Cardiac septum (tissue), 1 donor: ENCODE data around the gene TAF10. TPM values are rescaled to one million over a fixed set of nuclear protein-coding genes. Genes with fewer than 3 reads are reported as not detected.

Experiments
- DNase-seq: peaks from one replicate; pipeline ENCODE4 v3.0.0-alpha.2; 2020; ENCODE audit warnings: low spot score
- intact Hi-C: fragments of 100-400 bp; cut with DNase I; formaldehyde crosslinking; loops from one replicate; pipeline ENCODE4 v1.14.0; 2022
- long read RNA-seq: library from polyadenylated mRNA; unstranded; transcript quantifications from one replicate; pipeline ENCODE4 v2.0.0, GENCODE V29; 2021
- total RNA-seq: library from RNA; stranded (reverse); fragmentation: NEBNext Ultra II Directional; extraction: Animal tissue kit (Norgen Biotek cat#: 25700); gene quantifications from one replicate; pipeline ENCODE4 v1.2.1, GENCODE V29; 2021
- donor health status: DM: no; HTN: no; CAD: no.

The TAF10 gene
- 126 TPM for total RNA-seq
- long read RNA-seq, full-length matches to known transcripts, result 49 of 62 reads
- long read RNA-seq, partial matches to known transcripts, result 1 of 62 reads
- long read RNA-seq, other reads (novel, unspliced or antisense), result 12 of 62 reads

DNA sequence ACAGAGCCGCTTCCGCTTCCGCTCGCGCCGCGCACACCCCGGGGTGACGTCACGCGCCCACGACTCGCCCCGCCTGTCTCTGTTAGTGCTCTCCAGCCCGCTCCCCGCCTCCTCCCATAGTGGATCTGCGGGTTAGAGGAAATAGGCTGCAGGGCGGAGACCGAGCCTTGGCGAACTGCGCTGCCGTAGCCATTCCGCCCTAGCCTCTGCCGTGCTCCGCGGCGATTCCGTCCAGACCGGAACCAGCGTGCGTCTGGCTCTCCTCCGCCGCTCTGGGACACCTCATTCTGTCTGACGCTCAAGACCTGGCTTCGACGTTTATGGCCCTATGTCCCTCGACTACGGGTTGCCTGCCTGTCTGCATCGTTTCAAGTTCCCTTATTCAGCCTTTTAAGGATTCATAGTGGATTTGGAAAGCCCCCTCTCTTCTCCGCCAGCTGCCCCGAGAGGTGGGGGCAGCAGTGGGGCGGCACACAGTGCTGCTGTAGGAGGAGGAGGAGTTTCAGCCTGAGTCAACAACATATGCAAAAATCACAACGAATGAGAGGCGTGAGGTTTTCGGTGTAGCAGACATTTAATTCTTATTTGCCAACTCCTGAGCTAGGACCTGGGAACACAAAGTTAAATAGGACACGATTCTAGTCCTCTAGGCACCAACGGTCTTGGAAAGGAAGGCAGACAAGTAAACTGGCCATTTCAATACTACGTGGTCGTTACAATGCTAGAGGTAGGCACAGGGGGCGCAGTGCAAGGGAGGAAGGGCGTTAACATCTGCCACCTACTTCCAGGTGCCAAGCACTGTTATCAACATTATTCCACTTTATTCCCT, at the start of gene TAF10:
TSS of gene TAF10 (minus strand) at position 4 of the 829 bp plus-strand sequence. CDS start 27 bp downstream, outside the sequence.
- intact Hi-C loops, result loop anchor here (2.0 kb wide), 1 partner anchor 70 kb away; the partner anchor contains the start of gene MRPL17
- DNase-seq, result peak; percentile 99

DNA sequence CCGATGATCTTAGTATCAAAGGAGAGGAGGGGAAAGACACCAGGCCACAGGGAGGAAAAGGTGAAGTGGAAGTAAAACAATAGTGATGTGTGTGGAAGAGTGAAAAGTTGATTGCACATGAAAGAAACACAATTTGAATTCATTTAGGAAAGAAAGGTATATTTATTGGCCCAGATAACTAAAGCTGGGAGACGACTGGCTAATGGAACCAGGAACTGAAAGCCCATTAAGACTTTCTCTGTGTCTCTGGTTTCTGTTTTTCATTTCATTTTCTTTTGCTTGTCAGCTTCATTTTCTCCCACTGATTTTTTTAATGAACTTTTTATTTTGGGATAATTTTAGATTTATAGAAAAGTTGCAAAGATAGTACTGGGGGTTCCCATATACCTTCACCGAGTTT, 48.7 kb upstream of the TAF10 start:
- intact Hi-C loops, result no loop called here
- DNase-seq, result no peak

DNA sequence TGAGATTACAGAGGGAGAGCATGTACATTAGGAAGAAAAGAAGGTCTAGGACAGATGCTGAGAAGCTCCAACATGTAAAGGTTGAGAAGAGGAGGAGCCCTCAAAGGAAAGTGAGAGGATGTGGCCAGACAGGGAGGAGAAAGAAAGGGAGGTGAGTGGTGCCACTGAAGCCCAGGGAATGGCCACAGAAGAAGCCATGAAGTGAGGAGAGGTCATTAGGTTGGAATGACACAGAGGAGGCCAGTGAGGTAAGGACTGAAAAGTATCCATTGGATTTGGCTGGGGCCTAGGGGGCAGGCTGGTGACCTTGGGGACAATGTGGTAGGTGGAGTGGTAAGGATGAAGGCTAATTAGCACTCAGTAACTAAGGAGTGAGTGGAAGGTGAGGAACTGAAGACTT, 46.6 kb upstream of the TAF10 start:
- intact Hi-C loops, result no loop called here
- DNase-seq, result no peak

DNA sequence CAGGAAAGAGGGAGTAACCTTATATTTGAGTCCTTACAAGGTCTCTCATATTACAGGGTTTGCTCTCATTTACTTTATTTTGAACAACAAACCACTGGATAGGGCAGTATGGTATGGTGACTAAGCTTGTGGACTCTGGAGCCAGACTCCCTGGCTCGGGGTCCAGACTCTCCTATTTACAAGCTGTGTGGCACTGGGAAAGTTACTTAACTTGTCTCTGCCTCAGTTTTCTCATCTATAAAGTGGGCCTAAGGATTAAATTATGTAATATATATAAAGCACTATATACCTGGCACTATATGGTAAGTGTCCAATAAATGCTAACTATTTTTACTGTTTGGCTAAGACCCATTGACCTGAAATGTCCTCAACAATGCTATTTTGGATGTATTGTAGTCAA, 45.3 kb upstream of the TAF10 start:
- intact Hi-C loops, result no loop called here

DNA sequence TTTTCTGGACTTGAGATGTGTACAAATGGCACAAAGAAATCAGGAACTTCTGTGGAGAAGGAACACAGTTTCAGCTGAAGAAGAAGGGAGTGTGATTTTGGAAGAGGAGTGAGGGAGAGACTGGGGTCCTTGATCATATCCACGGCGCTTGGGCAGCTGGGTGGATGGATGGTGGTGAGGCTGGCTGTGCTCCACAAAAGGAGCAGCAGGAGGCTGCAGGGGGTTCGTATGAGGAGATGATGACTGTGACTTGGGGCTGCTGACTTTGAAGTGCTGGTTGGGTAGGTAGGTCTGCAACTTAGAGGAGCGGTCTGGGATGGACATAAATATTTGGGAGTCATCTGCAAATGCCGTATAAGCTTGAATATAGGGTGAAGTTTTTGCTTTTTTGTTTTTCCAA, 44.9 kb upstream of the TAF10 start:
- intact Hi-C loops, result no loop called here
- DNase-seq, result no peak

More for the DNA sequence above, 45.3 kb upstream of the TAF10 start:
- no peak for DNase-seq

DNA sequence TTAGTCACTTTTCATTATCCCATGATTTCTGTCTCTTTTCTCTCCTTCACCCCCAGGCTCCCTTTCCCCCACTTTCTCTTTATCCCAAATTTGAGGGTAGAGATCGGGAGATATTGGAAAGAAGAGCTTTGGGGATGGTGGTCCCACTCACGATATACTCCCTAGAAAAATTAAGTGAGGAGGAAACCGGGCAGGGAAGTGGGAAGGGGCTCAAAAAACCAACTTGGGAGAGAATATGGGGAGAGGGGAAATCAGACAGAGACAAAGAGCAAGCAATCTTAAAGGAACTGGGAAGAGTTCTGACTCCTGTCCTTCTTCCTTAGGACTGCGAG, 44.5 kb upstream of the TAF10 start:
- no peak for DNase-seq
- intact Hi-C loops, result no loop called here

DNA sequence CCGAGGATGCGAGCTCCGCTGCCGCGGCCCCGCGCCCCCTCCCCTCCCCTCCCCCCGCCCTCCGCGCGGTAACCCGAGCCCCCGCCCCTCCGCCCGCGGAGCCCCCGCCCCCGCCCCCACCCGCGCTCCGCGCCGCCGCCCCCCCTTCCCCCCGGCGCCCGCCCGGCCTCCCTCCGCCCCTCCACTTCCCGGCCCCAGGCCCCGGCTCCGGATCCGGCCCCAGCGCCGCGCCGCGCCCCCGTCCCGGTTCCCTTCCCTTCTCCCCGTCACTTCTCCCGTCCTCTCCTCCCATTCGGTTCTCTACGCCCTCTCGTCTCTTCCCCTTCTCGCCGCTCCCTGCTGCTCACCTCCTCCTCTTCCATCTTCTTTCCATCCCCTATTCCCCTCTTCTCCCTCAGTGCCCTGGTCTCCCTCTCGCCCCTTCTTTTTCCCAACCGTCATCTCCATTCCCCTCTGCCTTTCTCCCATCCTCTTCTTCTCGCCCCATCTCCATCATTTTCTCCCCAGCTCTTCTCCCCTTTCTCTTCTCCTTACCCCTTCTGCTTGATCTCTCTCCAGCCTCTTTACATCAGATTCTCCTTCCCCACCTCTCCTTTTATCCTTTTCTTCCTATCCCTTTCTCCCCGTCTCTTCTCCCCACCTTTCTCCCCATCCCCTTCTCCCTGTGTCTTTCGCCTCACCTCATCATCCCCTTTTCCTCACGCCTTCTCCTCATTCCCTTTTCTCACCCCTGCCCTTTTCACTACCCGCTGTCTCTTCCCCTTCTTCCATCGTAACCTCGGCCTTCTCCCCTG, 44.0 kb upstream of the TAF10 start, which contains the start of gene DCHS1:
TSS of gene DCHS1 (minus strand) at position 20 of the 794 bp plus-strand sequence. CDS start 14,196 bp downstream, outside the sequence.
- DNase-seq, result no peak
- intact Hi-C loops, result no loop called here

DNA sequence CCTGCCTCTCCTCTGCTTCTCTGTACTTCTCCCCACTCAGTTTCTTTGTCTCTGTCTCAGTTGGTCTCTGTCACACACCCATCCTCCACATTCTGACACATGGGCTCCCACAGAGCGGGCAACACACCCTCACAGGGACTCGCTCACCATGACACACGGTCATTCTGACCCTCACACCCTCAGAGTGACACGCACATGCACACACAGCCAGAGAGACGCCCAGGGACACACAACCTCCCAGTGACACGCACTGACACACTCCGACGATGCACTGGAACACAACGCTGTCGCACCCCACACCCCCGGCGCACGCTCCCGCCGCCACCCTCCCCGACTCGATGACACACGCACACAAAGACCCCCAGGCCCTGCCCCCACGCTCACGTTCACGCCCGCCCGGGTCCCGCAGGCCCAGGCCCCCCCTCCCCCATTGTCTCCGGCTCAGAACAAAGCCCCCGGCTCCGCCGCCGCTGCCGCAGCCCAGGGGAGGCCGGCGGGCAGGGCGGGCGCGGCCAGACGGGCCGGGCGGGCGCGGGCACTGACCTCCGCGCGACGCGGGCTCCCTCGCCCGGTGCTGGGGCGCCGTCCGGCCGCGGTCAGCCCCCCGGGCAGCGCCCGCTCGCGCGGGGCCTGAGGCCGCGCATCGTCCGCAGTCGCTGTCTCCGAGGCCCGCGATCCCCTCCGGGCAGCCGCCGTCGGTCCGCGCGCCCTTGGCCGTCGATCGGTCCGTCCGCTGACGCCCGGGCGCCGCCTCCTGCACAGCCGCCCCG, 43.2 kb upstream of the TAF10 start:
- intact Hi-C loops, result no loop called here
- DNase-seq, result no peak

DNA sequence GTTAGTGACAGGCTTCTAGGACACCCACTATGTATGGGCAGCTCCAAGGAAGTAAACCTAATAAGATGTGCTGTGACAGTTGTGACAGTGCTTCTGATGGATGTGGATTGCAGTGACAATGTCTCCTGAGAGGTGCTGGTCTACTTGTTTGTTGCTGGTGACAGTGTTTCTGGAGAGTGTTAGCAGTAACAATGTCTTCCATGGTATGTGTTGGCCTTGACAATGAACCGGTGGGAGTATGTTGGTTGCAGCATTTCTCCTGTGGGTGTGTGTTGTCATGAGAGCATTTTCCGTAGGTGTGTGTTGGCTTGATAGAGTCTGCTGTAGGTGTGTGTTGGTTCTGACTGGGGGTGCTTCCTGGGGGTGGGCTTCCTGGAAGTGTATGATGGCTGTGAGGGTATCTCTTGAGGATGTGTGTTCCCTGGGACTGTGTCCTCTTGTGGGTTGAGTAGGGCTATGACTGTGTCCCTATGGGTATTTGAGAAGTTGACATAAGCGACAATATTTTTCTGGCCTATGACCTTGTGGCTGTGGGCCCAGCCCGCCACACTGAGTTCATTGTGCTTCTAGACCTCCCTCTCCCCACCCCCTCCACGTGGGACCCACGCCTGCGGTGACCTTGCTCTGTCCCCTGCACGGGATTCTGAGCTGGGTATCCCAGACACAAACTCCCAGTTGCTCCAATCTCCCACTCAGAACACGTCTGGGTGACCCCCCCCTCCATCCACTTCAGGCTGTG, 42.4 kb upstream of the TAF10 start:
- intact Hi-C loops, result no loop called here
- DNase-seq, result no peak

DNA sequence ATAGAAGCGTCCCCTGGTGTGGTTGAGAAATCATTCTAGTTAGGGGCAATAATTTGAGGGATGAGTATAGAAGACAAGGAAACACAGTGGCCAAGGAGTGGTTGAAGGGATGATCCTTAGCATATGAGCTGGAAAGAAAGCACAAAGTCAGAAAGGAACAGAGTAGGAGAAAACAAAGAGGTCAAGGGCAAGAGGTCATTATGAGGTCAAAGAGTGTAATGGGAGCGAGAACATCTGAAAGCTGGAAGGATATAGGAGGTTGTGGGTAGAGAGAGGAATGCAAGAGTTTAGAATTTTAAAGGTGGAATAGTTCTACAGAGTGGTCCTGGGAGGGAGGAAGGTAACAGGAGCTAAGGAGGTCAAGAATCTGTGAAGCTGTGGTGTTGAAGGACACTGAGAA, 41.6 kb upstream of the TAF10 start:
- no peak for DNase-seq
- intact Hi-C loops, result no loop called here

DNA sequence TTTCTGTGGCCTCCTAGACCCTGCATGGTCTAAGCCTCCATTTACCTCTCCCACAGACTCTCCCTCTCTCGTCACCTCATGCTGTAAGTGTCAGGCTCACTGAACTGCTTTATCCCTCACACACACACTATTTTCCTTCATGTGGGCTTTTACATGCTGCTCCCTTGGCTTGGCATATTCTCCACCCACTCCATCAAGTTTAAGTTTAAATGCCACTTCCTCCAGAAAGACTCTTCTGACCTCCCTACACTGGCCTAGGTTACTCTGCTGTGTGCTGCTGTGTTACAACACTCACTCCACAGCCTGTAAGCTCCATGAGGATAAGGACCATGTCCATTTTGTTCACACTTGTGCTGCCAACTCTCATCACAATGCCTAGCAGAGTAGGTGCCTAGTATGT, 41.1 kb upstream of the TAF10 start:
- DNase-seq, result no peak
- intact Hi-C loops, result no loop called here

DNA sequence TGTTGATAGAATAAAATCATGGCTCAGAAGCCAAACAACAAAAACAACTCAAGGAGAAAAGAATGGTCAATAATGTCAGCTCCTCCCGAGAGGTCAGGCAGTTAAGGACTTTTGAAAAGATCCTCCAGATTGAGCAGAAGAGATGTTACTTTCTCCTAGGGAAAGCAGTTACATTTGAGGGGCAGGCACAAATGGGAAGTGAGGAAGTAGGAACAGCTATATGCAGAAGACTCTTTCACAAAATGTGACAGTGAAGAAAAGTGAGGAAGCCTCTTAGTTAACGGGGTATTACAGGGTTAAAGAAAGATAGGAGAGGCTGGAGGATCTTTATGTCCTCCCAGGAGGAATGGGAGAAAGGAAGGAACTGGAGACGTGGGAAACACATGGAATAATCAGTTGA, 40.2 kb upstream of the TAF10 start:
- no peak for DNase-seq
- intact Hi-C loops, result no loop called here

DNA sequence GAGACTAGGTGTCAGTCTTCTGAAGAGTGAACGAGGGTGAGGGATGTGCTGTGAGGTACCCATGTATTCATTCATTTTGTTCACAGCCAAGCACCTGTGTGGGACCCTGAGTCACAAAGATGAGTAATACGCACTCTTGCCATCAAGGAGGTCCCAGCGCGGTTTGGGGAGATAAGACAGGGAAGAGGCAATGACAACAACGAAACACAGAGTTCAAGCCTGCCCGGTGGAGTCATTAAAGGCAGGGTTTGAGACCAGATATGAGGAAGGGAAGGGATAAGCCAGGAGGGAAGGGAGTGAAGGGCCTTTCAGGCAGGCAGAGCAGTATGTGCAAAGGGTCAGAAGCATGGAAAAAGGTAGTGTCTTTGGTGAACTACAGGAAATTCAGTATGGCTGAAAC, 39.0 kb upstream of the TAF10 start:
- intact Hi-C loops, result no loop called here

DNA sequence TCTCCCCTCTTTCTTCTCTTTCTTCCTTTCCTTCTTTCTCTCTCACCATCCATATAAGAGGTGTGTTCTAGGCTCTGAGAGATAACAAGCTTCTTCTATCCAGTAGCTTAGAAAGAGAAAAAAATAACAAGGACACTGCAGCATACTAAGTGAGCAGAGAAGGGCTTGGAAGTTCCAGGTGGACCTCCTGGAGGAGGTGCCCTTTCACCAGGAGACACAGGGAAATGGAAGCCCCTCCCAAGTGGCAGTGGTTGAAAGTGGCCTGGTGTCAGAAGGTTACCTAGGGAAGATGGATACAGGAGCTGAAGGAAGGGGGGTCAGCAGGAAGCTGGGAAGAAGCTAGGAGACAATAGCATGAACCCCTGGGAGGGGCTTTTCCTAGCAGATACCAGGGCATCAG, 38.1 kb upstream of the TAF10 start:
- intact Hi-C loops, result no loop called here

More for the DNA sequence above, 39.0 kb upstream of the TAF10 start:
- DNase-seq, result no peak

DNA sequence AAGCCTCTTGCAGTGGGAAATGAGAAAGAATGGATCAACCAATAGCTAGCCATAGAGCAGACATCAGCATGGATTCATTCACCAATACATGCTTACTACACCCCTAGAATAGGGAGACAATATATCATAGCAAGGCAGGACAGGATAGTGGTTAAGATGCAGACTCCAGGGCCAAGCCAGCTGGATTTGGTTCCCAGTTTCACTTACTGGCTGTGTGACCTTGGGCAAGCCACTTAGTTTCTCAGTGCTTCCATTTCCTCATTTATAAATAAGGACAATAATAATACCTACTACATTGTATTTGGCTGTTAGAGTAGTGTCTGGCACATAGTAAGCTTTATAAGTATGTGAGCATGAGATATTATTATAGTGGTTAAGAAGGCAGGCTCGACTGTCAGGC, 36.5 kb upstream of the TAF10 start:
- no peak for DNase-seq
- intact Hi-C loops, result no loop called here

More for the DNA sequence above, 38.1 kb upstream of the TAF10 start:
- no peak for DNase-seq

DNA sequence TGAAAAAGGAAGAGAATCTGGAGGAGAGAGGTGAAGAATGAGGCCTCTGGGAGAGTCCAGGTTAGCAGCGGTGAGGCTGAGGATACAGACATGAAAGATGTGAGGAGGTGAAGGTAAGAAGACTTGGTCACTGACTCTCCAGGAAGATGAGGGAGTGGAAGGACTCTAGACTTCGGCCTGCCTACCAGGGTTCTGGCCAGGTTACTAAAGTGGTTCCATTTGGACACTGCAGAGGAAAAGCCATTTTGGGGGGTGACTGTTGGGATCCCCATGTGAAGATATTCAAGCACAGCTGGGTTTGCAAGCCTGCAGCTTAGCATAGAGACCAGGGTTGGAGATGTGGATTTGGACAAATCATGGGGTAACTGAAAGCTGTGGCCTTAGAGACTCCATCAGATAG, 35.8 kb upstream of the TAF10 start:
- intact Hi-C loops, result no loop called here

DNA sequence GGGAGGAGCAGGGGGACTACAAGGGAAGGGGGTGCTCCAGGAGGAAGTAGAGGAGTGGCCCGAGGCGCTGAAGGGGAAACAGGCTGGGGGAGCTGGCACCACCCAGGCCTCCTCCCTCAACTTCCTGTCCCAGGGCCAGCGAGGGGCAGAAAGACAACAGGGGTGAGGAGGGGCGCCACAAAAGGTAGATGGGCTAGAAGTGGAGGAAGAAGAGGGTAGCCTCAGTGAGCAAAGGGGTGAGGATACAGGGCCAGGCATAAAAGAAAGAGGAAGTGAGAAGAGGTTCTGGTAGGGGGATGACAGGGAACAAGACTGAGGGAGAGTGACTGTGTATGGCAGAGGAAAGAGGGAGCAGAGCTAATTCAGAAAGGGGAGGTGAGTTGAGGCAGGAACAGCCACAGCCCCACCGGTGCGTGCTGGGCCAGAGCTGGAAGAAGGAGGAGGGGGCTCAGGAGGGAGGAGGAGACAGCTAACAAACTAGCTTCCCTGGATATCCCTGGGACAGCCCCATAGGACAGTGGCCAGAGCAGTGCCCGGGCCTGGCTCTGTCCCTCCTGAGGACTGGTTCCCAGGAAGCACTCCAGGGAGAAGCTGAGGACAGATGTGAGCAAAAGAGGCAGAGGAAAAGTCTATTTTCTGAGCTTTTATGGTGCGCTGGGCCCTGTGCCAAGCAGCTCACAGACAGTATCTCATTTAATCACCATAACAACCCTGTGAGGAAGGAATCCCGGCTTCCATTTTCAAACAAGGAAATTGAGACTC, 35.1 kb upstream of the TAF10 start:
- DNase-seq, result peak; percentile 72
- intact Hi-C loops, result no loop called here

More for the DNA sequence above, 35.8 kb upstream of the TAF10 start:
- DNase-seq, result no peak

DNA sequence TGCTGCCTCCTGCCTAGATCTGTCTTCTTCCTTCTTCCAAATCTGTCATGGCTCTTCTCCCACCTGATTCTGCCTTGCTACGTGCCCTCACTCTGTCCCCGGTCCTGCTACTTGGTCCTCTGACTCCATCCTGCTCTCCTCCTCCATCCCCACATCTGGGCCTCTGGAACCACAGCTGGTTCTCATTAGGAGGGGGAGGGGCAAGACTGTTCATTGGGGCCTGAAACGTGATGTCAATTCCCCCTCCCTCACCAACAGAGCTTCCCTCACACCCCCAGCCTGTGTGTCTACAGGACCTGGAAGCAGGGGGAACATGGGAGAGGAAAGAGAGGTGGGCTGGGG, 34.5 kb upstream of the TAF10 start:
- DNase-seq, result no peak
- intact Hi-C loops, result no loop called here

DNA sequence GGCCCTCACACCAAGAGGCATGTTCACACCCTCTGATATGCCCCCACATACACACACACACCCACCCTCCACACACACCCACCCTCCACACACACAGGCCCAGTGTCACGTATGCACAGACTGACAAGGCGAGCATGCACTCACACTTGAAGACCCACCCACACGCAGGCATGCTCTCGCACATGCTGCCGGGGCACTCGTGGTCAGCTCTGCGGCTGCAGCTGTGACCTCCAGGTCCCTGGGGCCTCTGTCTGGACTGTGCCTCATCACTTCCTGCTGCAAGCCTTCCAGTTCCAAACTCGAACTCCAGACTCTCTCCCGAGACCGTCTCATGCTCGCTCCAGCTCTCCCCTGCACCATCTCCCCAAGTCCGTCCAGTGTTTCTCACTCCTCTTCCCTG, 34.1 kb upstream of the TAF10 start:
- peak; percentile 58 for DNase-seq
- intact Hi-C loops, result no loop called here
